ENCODE measurements around the gene SMYD3. TPM values are rescaled to one million over a fixed set of nuclear protein-coding genes. Genes with fewer than 3 reads are reported as not detected.

Gene SMYD3
- total and polyA plus RNA-seq, 2 donors (not counting 1 experiment from before 2014, with no cell fraction given) = 9.7 to 37.2 TPM

DNA sequence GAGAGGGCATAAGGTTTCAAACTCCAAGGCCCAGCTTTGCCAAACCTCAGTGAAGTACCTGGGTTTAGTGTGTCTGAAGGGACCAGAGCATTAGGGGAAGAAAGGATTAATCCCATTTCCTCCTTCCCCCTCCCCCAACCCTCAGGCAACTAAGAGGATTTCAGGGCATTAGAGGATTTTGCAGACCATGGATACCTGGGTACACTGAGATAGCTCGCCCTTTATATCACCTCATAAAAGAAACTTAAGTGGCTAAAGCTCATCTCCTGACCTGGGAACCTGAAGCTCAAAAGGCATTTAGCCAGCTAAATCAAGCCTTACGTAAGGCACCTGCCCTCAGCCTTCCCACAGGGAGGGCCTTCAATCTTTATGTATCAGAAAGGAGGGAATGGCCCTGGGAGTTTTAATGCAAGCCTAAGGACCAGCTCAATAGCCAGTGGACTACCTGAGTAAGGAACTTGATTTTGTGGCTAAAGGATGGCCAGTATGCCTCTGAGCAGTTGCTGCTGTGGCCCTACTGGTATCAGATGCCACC is 26.4 kb upstream of the SMYD3 start:
- no peak overlapping the region for H3K4me2 ChIP-seq (replicated peaks; ENCODE audit: low read depth, low read length, poor library complexity, severe bottlenecking)
- CTCF ChIA-PET = interaction anchor here (1.4 kb wide), 1 partner anchor 68 kb away, joined by 3 read pairs; no protein-coding TSS in a partner anchor

More for the DNA sequence above, 26.4 kb upstream of the SMYD3 start:
- ATAC-seq (ENCODE audit: low read depth) = no peak
- Histone ChIP-seq H4K20me1 (ENCODE audit: control insufficient read depth, insufficient read depth, low read length, poor library complexity, severe bottlenecking) (no peaks in the 10 kb centered on the region), H3K9ac (ENCODE audit: low read length) (no peak overlapping the region), H3K4me3 (ENCODE audit: control extremely low read depth in 1 of 5, extremely low read depth in 1 of 5, insufficient read depth in 1 of 5, low read depth in 2 of 5, low read length in 4 of 5) (no peak overlapping the region), H3K27me3 (replicated peaks in 1 of 4; ENCODE audit: control extremely low read depth in 1 of 4, control insufficient read depth in 3 of 4, insufficient read depth in 4 of 4, low read length in 3 of 4) (no peaks in the 10 kb centered on the region), H3K27ac (ENCODE audit: low read length in 2 of 2) (no peak overlapping the region), H3K9me3 (ENCODE audit: control extremely low read depth in 1 of 3, control insufficient read depth in 2 of 3, insufficient read depth in 1 of 3, low read length in 2 of 3) (peaks cover 0 to 9% (median 5%) of the 10 kb centered on the region in 3 donors), H2AFZ (ENCODE audit: insufficient read depth, low read depth, low read length, poor library complexity, severe bottlenecking) (no peak overlapping the region), H3K4me1 (ENCODE audit: control insufficient read depth in 2 of 2, insufficient read depth in 2 of 2, low read length in 2 of 2) (no peaks in the 10 kb centered on the region), H3K79me2 (ENCODE audit: control insufficient read depth, insufficient read depth, low read length) (no peaks in the 10 kb centered on the region), H3K36me3 (replicated peaks in 1 of 2; ENCODE audit: control extremely low read depth in 1 of 2, control insufficient read depth in 1 of 2, extremely low read depth in 1 of 2, insufficient read depth in 2 of 2, low read length in 1 of 2) (peaks cover 0 to 5% of the 10 kb centered on the region in 2 experiments)
- DNase-seq = no peak
- WGBS (ENCODE audit: insufficient coverage) = no CpG with 5 or more reads among the region's 2 CpGs
- POLR2A ChIA-PET = no interaction called here
- no peak overlapping the region for H3K27ac Mint-ChIP-seq
- H3K4me1 Mint-ChIP-seq = no peaks in the 10 kb centered on the region
- no peak overlapping the region for H3K4me3 Mint-ChIP-seq
- intact Hi-C loops (cut with micrococcal nuclease) = no loop called here
- H3K27me3 Mint-ChIP-seq = no peaks in the 10 kb centered on the region
- TF ChIP-seq CTCF (IDR thresholded peaks at IDR 0.05) (no peak), EZH2 (IDR thresholded peaks at IDR 0.05; ENCODE audit: borderline replicate concordance, insufficient read depth, low read depth, low read length, poor library complexity, severe bottlenecking) (no peak)
- H3K9me3 Mint-ChIP-seq (ENCODE audit: insufficient read depth) = peaks cover 5% of the 10 kb centered on the region
